GM21528 (cell line): ENCODE results near the gene CUX1.
"Not testable (repeated sequence)": the region's sequence is repeated elsewhere in the genome, so short reads cannot be mapped to it uniquely, and the experiment has no call there.

Experiments used
- ATAC-seq: cut with Tn5 transposase; IDR thresholded peaks from one replicate; pipeline ENCODE4 v1.9.1; 2021; ENCODE audit warnings: mild to moderate bottlenecking, moderate library complexity; ENCODE audit not compliant: unreplicated experiment, low FRiP score

CUX1 gene

DNA sequence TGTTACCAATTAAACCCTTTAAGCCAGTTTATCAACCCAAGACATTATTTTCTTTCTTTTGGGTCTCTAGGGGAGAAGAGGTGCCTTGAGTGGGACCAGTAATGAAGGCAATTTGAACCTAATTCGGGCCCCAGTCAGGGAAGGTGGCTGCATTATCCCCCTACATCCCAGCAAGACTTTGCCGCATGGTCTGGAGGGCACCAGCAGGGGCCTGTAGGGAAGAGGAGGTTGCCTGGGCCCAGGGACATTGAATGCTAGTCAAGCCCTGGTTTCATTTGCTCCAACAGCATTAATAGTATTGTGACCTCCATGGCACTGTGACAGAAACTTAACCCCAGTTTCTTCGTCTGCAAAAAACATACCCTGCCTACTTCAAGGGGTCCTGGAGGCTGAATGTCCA, 108.8 kb downstream of the CUX1 start:
- no peak for ATAC-seq

DNA sequence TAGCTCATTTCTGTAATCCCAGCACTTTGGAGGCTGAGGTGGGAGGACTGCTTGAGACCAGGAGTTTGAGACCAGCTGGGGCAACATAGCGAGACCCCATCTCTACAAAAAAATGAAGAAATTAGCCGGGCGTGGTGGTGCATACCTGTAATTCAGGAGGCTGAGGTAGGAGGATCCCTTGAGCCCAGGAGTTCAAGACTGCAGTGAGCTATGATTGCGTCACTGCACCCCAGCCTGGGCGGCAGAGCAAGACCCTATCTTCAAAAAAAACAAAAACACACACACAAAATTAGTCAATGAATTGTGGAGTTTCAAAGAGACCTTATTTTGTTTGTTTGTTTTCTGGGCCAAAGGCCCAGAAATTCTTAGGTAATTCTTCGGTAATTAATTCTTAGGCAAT, 110.0 kb downstream of the CUX1 start:
- ATAC-seq: no peak

- no peak for ATAC-seq
These were observed 110.4 kb downstream of the CUX1 start for GRCh38 chr7:101927802-101928201.

DNA sequence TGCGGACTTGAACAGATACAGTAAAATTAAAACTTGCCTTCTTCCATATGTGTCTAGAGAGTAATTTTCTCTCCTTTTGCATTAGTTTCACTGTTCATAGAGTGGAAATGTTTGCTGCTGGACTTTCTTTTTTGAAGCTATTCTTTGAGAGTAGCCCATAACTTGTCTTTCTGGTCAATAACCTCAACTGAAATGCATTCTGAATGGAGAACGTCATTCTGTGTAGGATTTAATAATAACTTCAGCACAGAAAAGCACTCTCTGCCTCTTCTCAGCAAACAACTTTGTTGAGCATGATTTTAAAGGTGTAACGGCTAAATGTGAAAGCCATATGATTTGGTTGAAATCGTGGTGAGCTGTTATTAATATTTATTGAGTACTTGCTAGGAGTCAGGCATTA, 111.8 kb downstream of the CUX1 start:
- no peak for ATAC-seq

- ATAC-seq: not testable (repeated sequence)
These were observed 112.5 kb downstream of the CUX1 start for GRCh38 chr7:101929911-101930310.

- ATAC-seq: no peak
These were observed 114.7 kb downstream of the CUX1 start for GRCh38 chr7:101932083-101932482.

GRCh38 chr7:101933028-101933427, 115.6 kb downstream of the CUX1 start:
- ATAC-seq: no peak

DNA sequence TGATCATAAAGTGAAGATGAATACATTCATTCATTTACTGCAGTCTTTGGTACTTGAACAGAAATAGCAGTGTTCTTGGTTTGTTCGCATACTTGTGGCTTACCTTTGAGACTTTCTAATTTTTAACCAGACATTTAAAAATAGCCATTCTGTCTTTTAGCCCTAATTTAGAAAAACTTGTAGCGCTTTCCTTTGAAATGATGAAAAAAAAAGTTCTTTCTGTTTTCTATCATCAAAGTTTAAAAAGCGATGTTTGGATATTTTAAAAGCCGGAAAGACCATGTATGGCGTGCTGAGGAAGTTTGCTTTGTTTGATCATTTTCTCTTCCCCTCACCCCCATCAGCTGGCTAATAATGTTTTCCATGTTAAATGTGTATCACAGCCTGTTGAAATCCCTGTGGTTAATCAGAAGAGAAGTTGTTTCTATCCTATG, 116.3 kb downstream of the CUX1 start:
- ATAC-seq: no peak

DNA sequence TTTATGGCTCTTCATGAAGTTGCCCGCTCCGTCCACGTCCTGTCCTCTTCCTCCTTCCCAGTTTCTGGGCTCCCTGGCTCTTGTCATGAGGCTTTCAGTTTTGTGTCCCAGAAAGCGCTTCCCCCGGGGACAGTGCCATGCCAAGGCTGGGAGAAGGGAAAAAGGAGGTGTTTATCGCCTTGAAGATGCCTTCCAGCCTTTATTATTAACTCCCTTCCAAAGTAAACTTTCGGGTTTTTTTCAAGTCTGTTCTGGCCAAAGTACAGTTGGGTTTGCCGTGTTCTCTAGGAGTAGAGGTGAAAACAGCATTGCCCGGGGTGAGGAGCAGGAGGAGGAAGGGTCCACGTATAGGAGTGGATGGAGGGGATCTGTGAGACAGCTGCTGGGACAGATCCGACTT, 117.2 kb downstream of the CUX1 start:
- no peak for ATAC-seq

DNA sequence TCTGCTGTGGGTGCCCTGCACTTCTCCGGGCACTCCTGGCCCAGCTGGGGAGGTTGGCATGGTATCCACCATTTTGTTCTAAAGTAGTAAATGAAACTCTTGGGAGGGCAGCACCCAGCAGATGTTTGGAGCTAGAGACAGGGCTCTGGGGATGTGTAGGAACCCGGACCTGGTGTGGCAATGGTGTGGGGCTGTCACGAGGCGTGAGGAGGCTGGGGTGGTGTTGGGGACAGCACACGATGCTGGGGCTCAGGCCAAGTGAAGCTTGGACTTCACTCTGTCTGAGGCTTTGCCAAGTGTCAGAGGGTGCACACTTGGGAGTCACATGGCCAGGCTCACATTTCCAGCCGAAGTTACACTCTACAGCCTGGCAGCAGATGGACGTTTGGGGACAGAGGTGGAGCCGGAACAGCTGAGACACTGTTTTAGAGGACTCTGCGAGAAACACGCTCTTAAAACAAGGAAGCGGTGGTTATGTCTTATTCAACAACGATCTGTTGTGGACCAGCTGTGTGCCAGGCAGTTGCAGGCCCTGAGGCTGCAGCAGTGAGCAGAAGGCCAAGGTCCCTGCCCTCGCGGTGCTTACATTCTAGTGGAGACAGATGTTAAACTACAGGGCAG, 118.2 kb downstream of the CUX1 start:
- ATAC-seq: no peak

GRCh38 chr7:101936223-101936610, 118.8 kb downstream of the CUX1 start:
- no peak for ATAC-seq

DNA sequence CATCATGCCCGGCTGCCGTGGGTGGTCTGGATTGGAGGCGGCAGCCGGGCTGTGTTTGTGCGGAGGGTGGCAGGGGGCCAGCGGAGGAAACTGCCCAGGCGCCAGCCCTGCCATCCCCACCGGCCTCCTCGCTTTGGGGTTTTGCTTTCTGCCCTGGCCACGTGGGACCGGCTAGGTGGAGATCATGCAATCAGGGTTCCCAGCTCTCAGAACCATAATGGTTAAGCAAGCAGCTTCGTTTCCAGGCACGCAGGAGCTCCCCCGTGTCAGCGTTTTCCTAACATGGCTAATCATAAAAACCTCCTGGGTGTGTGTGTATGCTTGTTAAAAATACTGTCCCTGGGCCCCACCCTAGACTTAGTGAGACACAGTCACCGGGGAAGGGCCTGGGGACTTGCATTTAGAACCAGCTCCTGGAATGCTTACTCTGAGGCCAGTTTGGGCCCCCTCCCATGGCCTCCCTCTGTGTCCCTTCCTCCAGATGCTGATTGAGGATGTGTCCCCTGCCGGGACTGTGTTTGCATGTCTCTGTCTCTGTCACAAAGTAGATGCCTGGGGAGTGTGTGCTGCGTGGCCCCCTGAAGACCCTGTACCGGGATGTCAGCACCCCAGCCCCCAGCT, 119.3 kb downstream of the CUX1 start:
- no peak for ATAC-seq

GRCh38 chr7:101937717-101938514, 120.5 kb downstream of the CUX1 start:
- no peak for ATAC-seq

- peak; percentile 57 for ATAC-seq
These were observed 121.8 kb downstream of the CUX1 start for GRCh38 chr7:101939136-101939695.

- ATAC-seq: no peak
These were observed 122.7 kb downstream of the CUX1 start for GRCh38 chr7:101940151-101940550.

GRCh38 chr7:101940830-101941229, 123.4 kb downstream of the CUX1 start:
- no peak for ATAC-seq

- ATAC-seq: no peak
These were observed 124.3 kb downstream of the CUX1 start for GRCh38 chr7:101941481-101942383.

DNA sequence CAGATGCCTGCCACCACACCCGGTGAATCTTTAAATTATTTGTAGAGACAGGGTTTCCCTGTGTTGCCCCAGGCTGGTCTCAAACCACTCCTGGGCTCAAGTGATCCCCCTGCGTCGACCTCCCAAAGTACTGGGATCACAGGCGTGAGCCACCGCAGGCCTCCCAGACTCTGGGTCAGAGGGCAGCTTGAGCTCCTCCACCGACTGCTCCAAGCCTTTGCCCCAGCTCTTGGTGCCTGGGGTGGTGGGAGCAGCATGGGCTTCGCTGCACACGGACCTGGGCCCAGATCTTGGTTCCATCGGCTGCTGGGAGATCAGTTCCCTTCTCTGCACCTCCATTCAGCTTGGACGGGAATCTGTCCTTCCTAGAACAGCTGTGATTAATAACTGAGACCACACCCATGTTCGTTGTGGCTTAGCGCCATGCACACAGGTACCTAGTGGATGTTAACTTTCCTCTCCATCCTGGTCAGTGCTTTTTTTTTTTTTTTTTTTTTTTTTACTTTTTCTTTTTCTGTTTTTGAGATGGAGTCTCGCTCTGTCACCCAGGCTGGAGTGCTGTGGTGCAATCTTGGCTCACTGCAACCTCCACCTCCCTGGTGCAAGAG, 125.3 kb downstream of the CUX1 start:
- ATAC-seq: no peak

DNA sequence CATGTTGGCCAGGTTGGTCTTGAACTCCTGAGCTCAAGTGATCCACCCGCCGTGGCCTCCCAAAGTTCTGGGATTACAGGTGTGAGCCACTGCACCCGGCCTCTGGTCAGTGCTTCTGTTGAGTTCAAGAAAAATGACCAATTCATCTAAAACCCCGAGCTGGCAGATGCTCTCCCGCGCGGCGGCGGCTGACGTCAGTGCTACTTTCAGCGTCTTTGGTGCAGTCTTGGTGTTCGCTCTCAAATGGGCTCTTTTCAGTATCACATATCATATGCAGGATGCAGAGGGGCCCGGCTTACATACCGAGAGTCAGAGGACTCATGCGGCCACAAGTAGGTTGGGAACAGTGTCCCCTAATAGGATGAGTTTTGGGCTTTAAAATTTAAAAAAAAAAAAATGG, 125.9 kb downstream of the CUX1 start:
- ATAC-seq: no peak
